ENCODE data around the gene GRID1.

GRCh38 chr10:86192147-86192546, 174.4 kb downstream of the GRID1 start:
- TF ChIP-seq, protein P1, sequence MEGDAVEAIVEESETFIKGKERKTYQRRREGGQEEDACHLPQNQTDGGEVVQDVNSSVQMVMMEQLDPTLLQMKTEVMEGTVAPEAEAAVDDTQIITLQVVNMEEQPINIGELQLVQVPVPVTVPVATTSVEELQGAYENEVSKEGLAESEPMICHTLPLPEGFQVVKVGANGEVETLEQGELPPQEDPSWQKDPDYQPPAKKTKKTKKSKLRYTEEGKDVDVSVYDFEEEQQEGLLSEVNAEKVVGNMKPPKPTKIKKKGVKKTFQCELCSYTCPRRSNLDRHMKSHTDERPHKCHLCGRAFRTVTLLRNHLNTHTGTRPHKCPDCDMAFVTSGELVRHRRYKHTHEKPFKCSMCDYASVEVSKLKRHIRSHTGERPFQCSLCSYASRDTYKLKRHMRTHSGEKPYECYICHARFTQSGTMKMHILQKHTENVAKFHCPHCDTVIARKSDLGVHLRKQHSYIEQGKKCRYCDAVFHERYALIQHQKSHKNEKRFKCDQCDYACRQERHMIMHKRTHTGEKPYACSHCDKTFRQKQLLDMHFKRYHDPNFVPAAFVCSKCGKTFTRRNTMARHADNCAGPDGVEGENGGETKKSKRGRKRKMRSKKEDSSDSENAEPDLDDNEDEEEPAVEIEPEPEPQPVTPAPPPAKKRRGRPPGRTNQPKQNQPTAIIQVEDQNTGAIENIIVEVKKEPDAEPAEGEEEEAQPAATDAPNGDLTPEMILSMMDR (IDR thresholded peaks at IDR 0.05) = no peak
- no peak for TF ChIP-seq POLR2A (IDR thresholded peaks at IDR 0.05)
- no peak for TF ChIP-seq POLR2AphosphoS5 (IDR thresholded peaks at IDR 0.05)

Data from breast epithelium (tissue), 3 donors.